Neuronal stem cell (in vitro differentiated cells): ENCODE measurements around the gene SNAPC2.

ENCODE experiments used
- DNase-seq: peaks from one replicate; pipeline ENCODE4 v3.0.0-alpha.2; 2013; ENCODE audit warnings: low spot score
- H2AFZ ChIP-seq: one replicate; pipeline ENCODE4 v1.6.1; 2013; ENCODE audit warnings: mild to moderate bottlenecking, low read length, inconsistent platforms
- H2AK5ac ChIP-seq: 2 replicates; pipeline ENCODE4 v1.6.1; 2013; ENCODE audit warnings: low read depth, mild to moderate bottlenecking, inconsistent platforms, low read length, moderate library complexity, mixed read lengths
- H2BK120ac ChIP-seq: 2 replicates; pipeline ENCODE4 v1.6.1; 2013; ENCODE audit warnings: low read depth, mild to moderate bottlenecking, inconsistent platforms, low read length, moderate library complexity, mixed read lengths
- H2BK12ac ChIP-seq: one replicate; pipeline ENCODE4 v1.6.1; 2013; ENCODE audit warnings: low read length, inconsistent platforms
- H2BK15ac ChIP-seq: 2 replicates; pipeline ENCODE4 v1.6.1; 2013; ENCODE audit warnings: mild to moderate bottlenecking, low read length, inconsistent platforms, mixed read lengths
- H2BK5ac ChIP-seq: one replicate; pipeline ENCODE4 v1.6.1; 2013; ENCODE audit warnings: inconsistent platforms, mild to moderate bottlenecking, low read length, moderate library complexity
- H3K14ac ChIP-seq: one replicate; pipeline ENCODE4 v1.6.1; 2013; ENCODE audit warnings: low read length, inconsistent platforms
- H3K18ac ChIP-seq: 2 replicates; pipeline ENCODE4 v1.6.1; 2013; ENCODE audit warnings: low read length, inconsistent platforms
- H3K23ac ChIP-seq: 2 replicates; pipeline ENCODE4 v1.6.1; 2013; ENCODE audit warnings: low read depth, mild to moderate bottlenecking, mixed read lengths, low read length, inconsistent platforms; ENCODE audit not compliant: poor library complexity
- H3K27ac ChIP-seq: replicated peaks from 3 replicates; pipeline ENCODE4 v1.5.1; 2013; ENCODE audit warnings: low read length, inconsistent platforms
- H3K27me3 ChIP-seq, 3 experiments: 2 replicates each; pipeline ENCODE4 v1.6.1; 2013; ENCODE audit warnings: low read length in 3 of 3, mild to moderate bottlenecking in 2 of 3, inconsistent platforms in 1 of 3, low read depth in 1 of 3, mixed read lengths in 1 of 3, moderate library complexity in 1 of 3; ENCODE audit not compliant: control insufficient read depth in 3 of 3, insufficient read depth in 3 of 3
- H3K36me3 ChIP-seq, 2 donors: replicated peaks in 1 of 2; 2 replicates each; pipeline ENCODE4 v1.6.1; 2013; ENCODE audit warnings: low read length in 2 of 2; ENCODE audit not compliant: control insufficient read depth in 2 of 2, insufficient read depth in 2 of 2
- H3K4ac ChIP-seq: 2 replicates; pipeline ENCODE4 v1.6.1; 2013; ENCODE audit warnings: inconsistent platforms, mild to moderate bottlenecking, low read length, moderate library complexity
- H3K4me1 ChIP-seq, 2 donors: 1 replicate in 1 of 2; 2 replicates in 1 of 2; pipeline ENCODE4 v1.6.1; 2013; ENCODE audit warnings: low read length in 2 of 2, low read depth in 1 of 2; ENCODE audit not compliant: control insufficient read depth in 2 of 2, insufficient read depth in 1 of 2
- H3K4me2 ChIP-seq: one replicate; pipeline ENCODE4 v1.6.1; 2013; ENCODE audit warnings: mild to moderate bottlenecking, low read length, inconsistent platforms; ENCODE audit not compliant: insufficient read depth, poor library complexity, severe bottlenecking
- H3K4me3 ChIP-seq, 2 donors: 2 replicates each; pipeline ENCODE4 v1.5.1; 2013; ENCODE audit warnings: low read length in 2 of 2, mild to moderate bottlenecking in 2 of 2, inconsistent platforms in 1 of 2, moderate library complexity in 1 of 2
- H3K79me1 ChIP-seq: one replicate; pipeline ENCODE4 v1.6.1; 2013; ENCODE audit warnings: low read depth, mild to moderate bottlenecking, inconsistent platforms, low read length, moderate library complexity
- H3K9ac ChIP-seq: one replicate; pipeline ENCODE4 v1.6.1; 2013; ENCODE audit warnings: mild to moderate bottlenecking, low read depth, low read length, inconsistent platforms; ENCODE audit not compliant: poor library complexity
- H3K9me3 ChIP-seq, 2 donors: replicated peaks in 1 of 2; 2 replicates each; pipeline versions ENCODE3 to v1.6.1; 2013; ENCODE audit warnings: low read length in 2 of 2, mild to moderate bottlenecking in 2 of 2, inconsistent platforms in 1 of 2, low read depth in 1 of 2, mixed read lengths in 1 of 2, moderate library complexity in 1 of 2; ENCODE audit not compliant: control insufficient read depth in 2 of 2, insufficient read depth in 1 of 2
- H4K8ac ChIP-seq: one replicate; pipeline ENCODE4 v1.6.1; 2013; ENCODE audit warnings: low read depth, mild to moderate bottlenecking, inconsistent platforms, low read length, moderate library complexity
- H4K91ac ChIP-seq: one replicate; pipeline ENCODE4 v1.6.1; 2013; ENCODE audit warnings: low read length, low read depth, mild to moderate bottlenecking, inconsistent platforms; ENCODE audit not compliant: poor library complexity
- WGBS, 2 donors: extraction: QIAGEN DNeasy Blood & Tissue Kit; methylation state at CpG; one replicate each; pipeline ENCODE4 v1.1.7; 2013; ENCODE audit warnings: missing lambda C conversion rate in 2 of 2, mixed read lengths in 1 of 2; ENCODE audit not compliant: insufficient read length in 2 of 2, insufficient replicate concordance in 1 of 2; ENCODE audit errors: extremely low coverage in 2 of 2; 5-methylcytosine and 5-hydroxymethylcytosine counted together

SNAPC2 gene

DNA sequence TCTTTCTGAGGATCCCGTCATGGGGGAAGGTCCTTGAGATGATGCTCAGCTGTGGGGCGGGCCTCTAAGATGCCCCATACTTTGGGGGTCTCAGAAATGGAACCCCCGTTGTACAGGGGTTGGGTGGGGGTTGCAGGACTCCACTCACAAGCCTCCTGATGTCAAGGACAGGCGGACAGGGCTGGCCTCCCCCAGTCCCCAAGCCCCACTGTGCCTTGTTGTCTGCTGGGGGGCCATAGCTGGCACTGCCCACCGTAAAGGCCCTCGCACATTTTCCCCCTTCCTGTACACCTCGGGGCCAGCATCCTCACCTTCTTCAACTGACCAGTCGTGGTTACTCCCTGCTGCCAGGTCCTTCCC, 2.7 kb downstream of the SNAPC2 start:
- Histone ChIP-seq H2AFZ (no peak overlapping the region), H3K9me3 (no peaks in the 10 kb centered on the region), H2BK120ac (no peak overlapping the region), H3K14ac (no peak overlapping the region), H3K23ac (no peak overlapping the region), H3K9ac (no peak overlapping the region), H4K8ac (no peak overlapping the region), H3K4ac (no peak overlapping the region), H2BK5ac (no peak overlapping the region), H3K4me1 (peaks cover 23 to 29% of the 10 kb centered on the region in 2 donors), H3K4me2 (no peak overlapping the region), H4K91ac (no peak overlapping the region), H2AK5ac (no peak overlapping the region), H3K4me3 (no peak overlapping the region), H3K18ac (no peak overlapping the region), H3K79me1 (peaks cover 22% of the 10 kb centered on the region), H2BK15ac (no peak overlapping the region), H3K36me3 (peaks cover 23 to 40% of the 10 kb centered on the region in 2 donors), H2BK12ac (no peak overlapping the region), H3K27ac (no peak overlapping the region), H3K27me3 (peaks cover 0 to 11% (median 0%) of the 10 kb centered on the region in 3 experiments)
- no CpG with 5 or more reads among the region's 8 CpGs for WGBS, 2 donors
- DNase-seq: no peak

GRCh38 chr19:7923295-7924191, 3.4 kb downstream of the SNAPC2 start:
- no CpG with 5 or more reads among the region's 31 CpGs for WGBS, 2 donors
- Histone ChIP-seq H3K9me3 (no peaks in the 10 kb centered on the region), H3K79me1 (peaks cover 22% of the 10 kb centered on the region)

DNA sequence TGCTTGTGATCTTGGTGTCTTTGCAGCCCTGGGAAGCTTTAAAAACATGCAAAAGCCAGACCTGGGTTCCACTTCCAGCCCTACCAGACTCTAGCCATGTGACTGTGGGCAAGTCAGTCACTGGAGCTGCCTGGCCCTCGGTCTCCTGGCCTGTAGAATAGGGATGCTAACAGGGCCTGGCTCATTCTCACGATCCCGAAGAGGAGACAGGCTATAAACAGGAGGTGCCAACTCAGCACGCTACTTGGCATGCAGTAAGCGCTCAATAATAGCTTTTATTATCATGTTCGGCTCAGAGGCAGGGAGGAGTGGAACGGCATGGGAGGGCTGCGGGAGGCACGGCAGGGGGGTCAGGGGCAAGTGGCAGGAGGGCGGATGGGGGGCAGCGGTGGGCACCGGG, 4.1 kb downstream of the SNAPC2 start:
- no peak overlapping the region for H3K4me3 ChIP-seq
- H2BK5ac ChIP-seq: no peak overlapping the region

More at GRCh38 chr19:7923295-7924191, 3.4 kb downstream of the SNAPC2 start:
- no peak overlapping the region for H2BK15ac ChIP-seq
- no peak overlapping the region for H2AFZ ChIP-seq
- no peak overlapping the region for H4K8ac ChIP-seq
- no peak for DNase-seq
- no peak overlapping the region for H2BK120ac ChIP-seq
- H2AK5ac ChIP-seq: peak overlapping the region; percentile 10
- no peak overlapping the region for H3K27ac ChIP-seq
- H3K27me3 ChIP-seq: peaks cover 0 to 5% (median 0%) of the 10 kb centered on the region in 3 experiments
- H3K4me2 ChIP-seq: no peak overlapping the region
- no peak overlapping the region for H2BK5ac ChIP-seq
- H4K91ac ChIP-seq: no peak overlapping the region
- H3K14ac ChIP-seq: no peak overlapping the region
- no peak overlapping the region for H3K4ac ChIP-seq
- H3K4me3 ChIP-seq: no peak overlapping the region
- H2BK12ac ChIP-seq: peak overlapping the region; percentile 73
- peak overlapping the region; percentile 55 for H3K23ac ChIP-seq
- H3K36me3 ChIP-seq: peaks cover 23 to 47% of the 10 kb centered on the region in 2 donors
- H3K9ac ChIP-seq: no peak overlapping the region
- peaks cover 21 to 27% of the 10 kb centered on the region in 2 donors for H3K4me1 ChIP-seq
- H3K18ac ChIP-seq: peak overlapping the region; percentile 80

GRCh38 chr19:7924651-7925170, 4.6 kb downstream of the SNAPC2 start:
- Histone ChIP-seq H3K23ac (peak overlapping the region; percentile 75), H3K14ac (no peak overlapping the region), H3K18ac (peak overlapping the region; percentile 91), H3K9ac (peak overlapping the region; percentile 63), H2AFZ (peak overlapping the region; percentile 65), H3K4me2 (peak overlapping the region; percentile 45), H3K27me3 (no peaks in the 10 kb centered on the region), H3K36me3 (peaks cover 23 to 47% of the 10 kb centered on the region in 2 donors), H3K9me3 (no peaks in the 10 kb centered on the region), H2BK15ac (no peak overlapping the region), H3K4ac (no peak overlapping the region), H3K4me3 (peak overlapping the region; percentile 51 to 70), H2BK12ac (peak overlapping the region; percentile 90), H4K8ac (no peak overlapping the region), H3K4me1 (peaks cover 19 to 29% of the 10 kb centered on the region in 2 donors), H2AK5ac (peak overlapping the region; percentile 92), H2BK5ac (no peak overlapping the region), H4K91ac (no peak overlapping the region), H3K79me1 (peaks cover 19% of the 10 kb centered on the region), H3K27ac (peak overlapping the region; percentile 35), H2BK120ac (no peak overlapping the region)
- no peak for DNase-seq
- no CpG with 5 or more reads among the region's 34 CpGs for WGBS, 2 donors

More for the DNA sequence above, 4.1 kb downstream of the SNAPC2 start:
- Histone ChIP-seq H4K8ac (no peak overlapping the region), H4K91ac (no peak overlapping the region), H2AK5ac (peak overlapping the region; percentile 43), H3K9ac (peak overlapping the region; percentile 63), H3K36me3 (peaks cover 23 to 47% of the 10 kb centered on the region in 2 donors), H2BK15ac (no peak overlapping the region), H3K14ac (no peak overlapping the region), H2BK12ac (no peak overlapping the region), H3K4me2 (no peak overlapping the region), H2BK120ac (no peak overlapping the region), H3K4me1 (peaks cover 21 to 31% of the 10 kb centered on the region in 2 donors), H3K79me1 (peaks cover 19% of the 10 kb centered on the region), H3K4ac (no peak overlapping the region), H2AFZ (no peak overlapping the region), H3K18ac (peak overlapping the region; percentile 91), H3K9me3 (no peaks in the 10 kb centered on the region), H3K27ac (no peak overlapping the region), H3K27me3 (no peaks in the 10 kb centered on the region), H3K23ac (peak overlapping the region; percentile 73)
- no peak for DNase-seq
- no CpG with 5 or more reads among the region's 12 CpGs for WGBS, 2 donors
